HepG2 (cell line): Measurements from ENCODE around the gene NARF. TPM values are rescaled to one million over a fixed set of nuclear protein-coding genes. Genes with fewer than 3 reads are reported as not detected.
A peak's percentile ranks its signal among the peaks of the same experiment; 100 is the strongest.

Source experiments
- CBX5 ChIP-seq: sonication (generic); formaldehyde crosslinking; IDR thresholded peaks from 2 replicates; pipeline ENCODE4 v1.4.0; 2020; ENCODE audit warnings: missing genetic modification reagents, borderline replicate concordance
- ESRRA ChIP-seq: sonication (generic); formaldehyde crosslinking; IDR thresholded peaks from 2 replicates; pipeline ENCODE4 v1.5.1; 2020; ENCODE audit warnings: mild to moderate bottlenecking, low read depth, missing genetic modification reagents
- HNRNPUL1 ChIP-seq: fragments of 200-400 bp; formaldehyde crosslinking; IDR thresholded peaks from 2 replicates; pipeline ENCODE4 v1.6.1; 2017; ENCODE audit warnings: low read depth, mild to moderate bottlenecking, low read length, moderate library complexity
- MTA1 ChIP-seq: sonication (generic); formaldehyde crosslinking; IDR thresholded peaks from 2 replicates; pipeline ENCODE4 v1.4.0; 2020; ENCODE audit warnings: missing genetic modification reagents, mild to moderate bottlenecking, borderline replicate concordance
- NFAT5 ChIP-seq: sonication (generic); formaldehyde crosslinking; IDR thresholded peaks from 2 replicates; pipeline ENCODE4 v1.4.0; 2020; ENCODE audit warnings: missing genetic modification reagents
- POGZ ChIP-seq: sonication (generic); formaldehyde crosslinking; IDR thresholded peaks from 2 replicates; pipeline ENCODE4 v1.4.0; 2020; ENCODE audit warnings: mild to moderate bottlenecking, missing genetic modification reagents
- PRDM10 ChIP-seq: sonication (generic); formaldehyde crosslinking; IDR thresholded peaks from 2 replicates; pipeline ENCODE4 v1.4.0; 2020; ENCODE audit warnings: low read depth, missing genetic modification reagents
- RAD51 ChIP-seq: fragments of 450-650 bp; IDR thresholded peaks from 2 replicates; pipeline ENCODE4 v1.6.1; 2016; ENCODE audit warnings: borderline replicate concordance
- RBAK ChIP-seq: sonication (generic); formaldehyde crosslinking; IDR thresholded peaks from 2 replicates; pipeline ENCODE4 v1.5.1; 2020; ENCODE audit warnings: mild to moderate bottlenecking, missing genetic modification reagents
- SIX4 ChIP-seq: sonication (generic); formaldehyde crosslinking; IDR thresholded peaks from 2 replicates; pipeline ENCODE4 v1.4.0; 2020; ENCODE audit warnings: missing genetic modification reagents
- SOX6 ChIP-seq, 2 experiments: fragments of 450-650 bp in 1 of 2; sonication (generic) in 1 of 2; formaldehyde crosslinking in 1 of 2; IDR thresholded peaks; 2 replicates each; pipeline versions ENCODE4 v1.4.0 to v1.6.1; 2017 to 2020; ENCODE audit warnings: antibody characterized with exemption in 1 of 2, mild to moderate bottlenecking in 1 of 2, missing genetic modification reagents in 1 of 2
- TEAD3 ChIP-seq: optimal IDR thresholded peaks from 2 replicates; pipeline ENCODE3; 2016; ENCODE audit warnings: borderline replicate concordance
- ZBTB38 ChIP-seq: sonication (generic); formaldehyde crosslinking; IDR thresholded peaks from 2 replicates; pipeline ENCODE4 v1.5.1; 2020; ENCODE audit warnings: mild to moderate bottlenecking, missing genetic modification reagents
- ZFP90 ChIP-seq: sonication (generic); formaldehyde crosslinking; IDR thresholded peaks from 2 replicates; pipeline ENCODE4 v1.8.0; 2022; ENCODE audit warnings: missing genetic modification reagents, mild to moderate bottlenecking, inconsistent platforms, borderline replicate concordance
- ZNF24 ChIP-seq: fragments of 450-650 bp; IDR thresholded peaks from 2 replicates; pipeline ENCODE4 v1.6.1; 2017; ENCODE audit warnings: antibody characterized with exemption, mild to moderate bottlenecking
- ZNF598 ChIP-seq: sonication (generic); formaldehyde crosslinking; IDR thresholded peaks from 2 replicates; pipeline ENCODE4 v1.5.1; 2020; ENCODE audit warnings: mild to moderate bottlenecking, missing genetic modification reagents, borderline replicate concordance
- ZNF710 ChIP-seq: sonication (generic); formaldehyde crosslinking; IDR thresholded peaks from 2 replicates; pipeline ENCODE4 v1.5.0; 2020; ENCODE audit warnings: mild to moderate bottlenecking, missing genetic modification reagents, borderline replicate concordance
- polyA plus RNA-seq, 8 experiments: library from polyadenylated mRNA; depleted of rRNA in 3 of 8; stranded (reverse) in 7 of 8; unstranded in 1 of 8; fragments of >200 nt; fragmentation: Illumina TruSeq in 4 of 8; extraction: Trizol in 4 of 8; gene quantifications; 2 replicates each; pipeline versions ENCODE4 v1.2.1 to v1.2.3, GENCODE V29; 2011 to 2016; ENCODE audit warnings: low read depth in 4 of 8, missing spikeins in 1 of 8, mixed read lengths in 1 of 8; ENCODE audit not compliant: insufficient read depth in 1 of 8
- total RNA-seq, 5 experiments: library from RNA; depleted of rRNA; stranded (reverse); fragments of >200 nt; fragmentation: Illumina TruSeq; extraction: Trizol; gene quantifications; 2 replicates each; pipeline ENCODE4 v1.2.3, GENCODE V29; 2016; ENCODE audit warnings: low read depth in 1 of 5

NARF gene
- total and polyA plus RNA-seq, 2 of the 13 experiments (the other 11 are each of a cell fraction or from before 2014, with no cell fraction given), result 61.1 to 144 TPM

- TF ChIP-seq ZNF710 (CRISPR knock-in tag) (peak; percentile 80; the same call in 1 of the 2 replicates), ZNF24 (no peak), RAD51 (no peak), NFAT5 (CRISPR knock-in tag) (no peak), CBX5 (CRISPR knock-in tag) (peak; percentile 45; the same call in 1 of the 2 replicates), MTA1 (CRISPR knock-in tag) (peak; percentile 77), ESRRA (peak; percentile 47; the same call in 1 of the 2 replicates), ZFP90 (CRISPR knock-in tag) (peak; percentile 48; the same call in 1 of the 2 replicates), TEAD3 (CRISPR knock-in tag) (peak; percentile 64), HNRNPUL1 (no peak), SOX6 (IDR thresholded peaks at IDR 0.05) (no peak), SOX6 (CRISPR knock-in tag; IDR thresholded peaks at IDR 0.05) (peak; percentile 79), RBAK (no peak), PRDM10 (CRISPR knock-in tag) (peak; percentile 33; the same call in 1 of the 2 replicates), ZBTB38 (peak; percentile 58; the same call in 1 of the 2 replicates), SIX4 (peak; percentile 97), POGZ (CRISPR knock-in tag) (no peak; the same call in 1 of the 2 replicates), ZNF598 (CRISPR knock-in tag) (peak; percentile 9; the same call in 1 of the 2 replicates)
Observed at GRCh38 chr17:82461827-82462524, 3.4 kb downstream of the NARF start (continued).
